Stimulated activated CD8-positive, alpha-beta memory T cell treated with anti-CD3 and anti-CD28 coated beads, Interleukin-2, amount 100 ng/mL, for 48 hours (primary cell): ENCODE data around the gene UBAC1.
"Not testable (repeated sequence)": the region's sequence is repeated elsewhere in the genome, so short reads cannot be mapped to it uniquely, and the experiment has no call there.

Experiments
- DNase-seq, 2 donors: peaks; one replicate each; pipeline ENCODE4 v3.0.0-alpha.2; 2020; ENCODE audit warnings: low read depth in 2 of 2

The UBAC1 gene

GRCh38 chr9:135960411-135961276, 529 bp downstream of the UBAC1 start:
- DNase-seq, result no peak

DNA sequence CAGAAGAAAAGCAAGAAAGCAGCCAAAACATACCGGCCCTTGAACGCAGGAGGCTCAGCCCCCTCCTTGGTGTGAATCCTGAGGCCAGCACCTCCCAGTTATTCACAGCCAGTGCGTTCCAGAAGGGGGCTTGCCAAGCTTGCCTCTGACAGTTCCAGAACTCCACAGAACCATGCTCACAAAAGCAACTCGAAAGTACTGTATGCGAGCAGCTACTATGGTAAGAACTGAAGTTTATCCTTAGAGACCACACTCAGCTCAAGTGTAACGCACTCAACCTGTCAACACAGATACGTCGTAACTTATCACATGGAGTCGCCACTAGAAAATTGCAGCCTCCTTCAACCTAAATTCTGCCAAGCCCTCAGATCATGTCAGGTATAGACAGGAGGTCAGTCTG, 1.4 kb downstream of the UBAC1 start:
- DNase-seq, result no peak

GRCh38 chr9:135958485-135958884, 2.7 kb downstream of the UBAC1 start:
- DNase-seq, result no peak

DNA sequence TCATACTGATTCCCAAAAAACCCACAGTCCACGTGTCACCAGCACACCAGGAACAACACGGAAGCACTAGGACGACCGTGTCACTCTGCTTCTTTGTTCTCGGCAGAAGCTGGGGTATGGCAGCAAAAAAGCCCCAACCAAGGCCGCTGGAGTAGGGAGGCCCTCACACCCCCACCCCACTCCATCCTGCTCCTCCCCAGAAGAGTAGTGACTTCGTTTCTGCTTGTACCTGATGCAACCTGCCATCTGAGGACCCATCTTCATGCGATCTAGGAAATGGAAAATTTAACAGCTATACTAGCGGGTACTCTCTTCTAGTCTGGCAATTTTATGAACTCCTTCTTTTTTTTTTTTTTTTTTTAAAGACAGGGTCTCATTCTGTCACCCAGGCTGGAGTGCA, 3.7 kb downstream of the UBAC1 start:
- DNase-seq, result no peak

- no peak for DNase-seq
These were observed 4.4 kb downstream of the UBAC1 start for GRCh38 chr9:135956802-135957174.

DNA sequence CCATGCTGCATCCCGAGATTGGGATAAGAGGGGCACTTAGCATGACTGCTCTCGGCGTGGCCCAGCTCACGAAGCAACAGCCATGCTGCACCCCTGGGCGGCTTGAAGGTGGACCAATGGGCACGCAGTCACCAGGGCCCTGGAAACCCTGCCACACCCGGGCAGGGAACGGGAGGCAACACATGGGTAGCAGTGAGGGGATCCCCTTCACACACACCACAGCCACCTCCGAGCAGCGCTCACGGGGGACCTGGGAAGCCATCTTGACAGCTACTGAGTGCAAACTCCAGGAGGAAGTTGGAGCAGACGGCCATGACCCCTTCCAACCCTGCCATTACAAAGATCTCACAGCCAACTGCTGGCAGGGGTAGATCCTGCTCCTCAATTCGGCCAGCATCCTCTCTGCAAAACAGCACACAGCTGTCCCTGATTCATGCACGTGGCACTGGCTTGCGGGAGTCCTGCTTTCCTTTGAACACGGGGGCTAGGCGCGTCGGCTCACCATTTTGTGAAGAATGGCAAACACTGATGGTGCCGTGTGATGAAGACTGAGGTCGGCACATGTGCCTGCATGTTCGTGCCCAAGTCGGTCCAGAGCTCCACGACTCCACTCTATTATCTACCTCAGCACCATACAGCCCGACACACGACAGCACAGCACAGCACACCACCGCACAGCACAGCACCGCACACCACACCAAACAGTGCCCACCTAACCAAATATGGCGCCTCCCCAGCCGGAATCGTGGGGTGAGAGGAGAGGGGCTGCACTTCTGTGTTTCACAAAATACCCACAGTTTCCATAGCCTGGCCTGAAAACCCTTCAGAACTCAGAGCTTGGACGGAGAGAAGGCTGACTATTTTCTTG, 5.0 kb downstream of the UBAC1 start:
- DNase-seq, result no peak

DNA sequence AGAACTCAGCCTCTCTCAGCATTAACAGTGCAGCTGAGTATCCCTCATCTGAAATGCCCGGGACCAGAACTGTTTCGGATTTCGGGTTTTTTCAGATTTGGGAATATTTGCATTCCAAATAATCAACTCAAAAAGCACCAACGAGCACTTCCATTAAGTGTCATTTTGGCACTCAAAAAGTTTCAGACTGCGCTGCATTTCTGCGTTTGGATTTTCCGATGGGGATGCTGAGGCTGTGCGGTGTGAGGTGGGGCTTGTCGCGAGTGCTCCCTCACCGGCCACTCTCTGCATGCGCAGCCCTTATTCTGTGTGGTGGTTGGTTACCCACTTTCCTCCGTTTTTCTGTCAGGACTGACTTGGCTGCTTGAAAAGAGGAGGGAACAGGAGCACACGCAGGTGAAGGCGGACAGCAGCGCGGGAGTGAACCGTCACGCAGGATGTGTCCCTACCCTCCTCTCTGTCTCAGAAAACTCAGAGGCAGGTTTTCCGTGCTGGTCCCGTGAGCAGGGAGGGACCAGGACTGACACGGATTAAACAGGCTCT, 8.4 kb downstream of the UBAC1 start:
- no peak for DNase-seq

DNA sequence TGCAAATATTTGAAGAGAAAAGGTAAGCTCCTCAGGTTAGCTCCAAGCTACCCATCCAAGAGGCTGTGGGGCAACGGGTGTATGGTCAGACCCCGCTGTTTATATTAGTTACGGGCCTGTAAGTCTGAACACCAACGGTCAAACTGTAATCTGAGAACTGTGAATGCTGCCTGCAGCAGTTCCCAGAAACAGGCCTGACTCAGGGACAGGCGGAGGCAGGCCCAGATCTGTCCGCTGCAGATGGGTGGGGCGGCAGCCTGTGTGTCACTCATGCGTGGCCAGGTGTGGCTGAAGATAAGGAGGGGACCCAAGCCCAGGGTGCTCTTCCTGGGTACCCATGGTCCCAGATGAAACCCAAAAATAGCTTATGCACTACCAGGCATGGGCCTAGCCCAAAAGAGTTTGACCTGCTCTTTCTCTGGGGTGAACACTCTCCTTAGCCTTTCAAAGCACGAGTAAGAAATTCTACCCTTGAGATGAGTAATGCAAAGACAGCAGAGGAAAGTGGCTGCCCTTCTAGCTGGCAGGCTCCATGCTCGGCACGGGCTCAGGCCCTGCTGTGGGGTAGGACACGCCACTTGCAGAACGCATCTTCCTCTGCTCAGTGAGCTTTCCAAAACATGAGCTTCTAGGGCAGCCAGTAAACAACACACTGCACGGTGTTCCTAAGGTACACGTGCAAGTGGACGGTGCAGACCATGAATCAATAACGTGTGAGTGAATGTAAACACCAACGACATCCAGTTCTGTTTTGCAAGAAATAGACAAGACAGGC, 9.1 kb downstream of the UBAC1 start:
- DNase-seq, result no peak

DNA sequence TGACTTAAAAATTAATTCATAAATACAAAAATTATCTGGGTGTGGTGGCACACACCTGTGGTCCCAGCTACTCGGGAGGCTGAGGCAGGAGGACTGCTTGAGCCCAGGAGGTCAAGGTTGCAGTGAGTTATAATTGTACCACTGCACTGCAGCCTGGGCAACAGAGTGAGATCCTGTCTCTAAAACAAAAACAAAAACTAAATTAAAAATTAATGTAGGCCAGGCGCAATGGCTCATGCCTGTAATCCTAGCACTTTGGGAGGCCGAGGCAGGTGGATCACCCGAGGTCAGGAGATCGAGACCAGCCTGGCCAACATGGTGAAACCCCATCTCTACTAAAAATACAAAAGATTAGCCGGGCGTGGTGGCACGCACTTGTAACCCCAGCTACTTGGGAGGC, 9.9 kb downstream of the UBAC1 start:
- DNase-seq, result not testable (repeated sequence)

- not testable (repeated sequence) for DNase-seq
These were observed 10.3 kb downstream of the UBAC1 start for GRCh38 chr9:135950841-135951240.

GRCh38 chr9:135950135-135950682, 11.0 kb downstream of the UBAC1 start:
- no peak for DNase-seq

GRCh38 chr9:135949501-135950134, 11.6 kb downstream of the UBAC1 start:
- no peak for DNase-seq

DNA sequence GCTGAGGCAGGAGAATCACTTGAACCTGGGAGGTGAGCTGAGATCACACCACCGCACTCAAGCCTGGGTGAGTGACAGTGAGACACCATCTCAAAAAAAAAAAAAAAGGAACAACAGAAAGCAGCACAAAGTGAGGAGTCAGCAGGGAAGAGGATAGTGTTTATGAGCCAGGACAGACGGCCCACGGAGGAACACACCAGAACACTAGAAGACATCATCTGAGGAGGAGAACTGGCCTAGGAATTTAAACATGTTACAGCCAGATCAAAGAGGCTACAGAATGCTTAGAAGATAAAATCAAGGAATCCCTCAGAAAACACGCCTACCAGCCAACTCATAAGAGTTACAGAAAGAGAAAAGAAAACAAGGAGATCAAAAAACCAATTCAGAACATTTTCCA, 12.2 kb downstream of the UBAC1 start:
- DNase-seq, result no peak

- DNase-seq, result no peak
These were observed 12.7 kb downstream of the UBAC1 start for GRCh38 chr9:135948446-135948845.

DNA sequence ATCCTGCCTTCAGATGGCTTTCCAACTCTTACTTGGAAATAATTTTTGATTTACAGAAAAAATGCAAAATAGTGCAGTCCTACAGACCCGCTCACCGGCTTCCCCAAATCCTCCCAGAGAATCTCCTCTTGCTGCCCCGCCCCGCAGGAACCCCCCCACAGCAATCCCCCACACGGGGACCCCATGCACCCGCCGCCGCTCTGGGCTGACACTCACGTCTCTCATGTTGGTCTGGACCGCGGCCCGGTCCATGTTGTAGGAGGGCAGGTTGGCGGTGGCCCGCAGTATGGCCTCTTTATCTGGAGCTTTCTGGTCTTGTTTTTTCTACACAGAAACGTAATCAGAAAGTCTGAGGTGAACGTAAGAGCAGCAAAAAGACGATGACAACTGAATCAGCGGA, 13.6 kb downstream of the UBAC1 start:
- no peak for DNase-seq

DNA sequence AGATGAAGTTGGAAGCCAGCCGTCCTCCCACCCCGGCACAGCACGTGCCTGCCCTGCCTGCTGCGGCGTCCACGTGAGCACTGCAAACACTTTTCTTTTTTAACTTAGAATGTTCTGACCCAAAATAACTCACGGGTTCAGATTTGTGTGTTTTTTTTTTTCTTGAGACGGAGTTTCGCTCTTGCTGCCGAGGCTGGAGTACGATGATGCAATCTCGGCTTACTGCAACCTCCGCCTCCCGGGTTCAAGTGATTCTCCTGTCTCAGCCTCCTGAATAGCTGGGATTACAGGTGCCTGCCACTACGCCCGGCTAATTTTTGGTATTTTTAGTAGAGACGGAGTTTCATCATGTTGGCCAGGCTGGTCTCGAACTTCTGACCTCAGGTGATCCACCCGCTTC, 14.1 kb downstream of the UBAC1 start:
- DNase-seq, result not testable (repeated sequence)

GRCh38 chr9:135946392-135946994, 14.7 kb downstream of the UBAC1 start:
- DNase-seq, result no peak

DNA sequence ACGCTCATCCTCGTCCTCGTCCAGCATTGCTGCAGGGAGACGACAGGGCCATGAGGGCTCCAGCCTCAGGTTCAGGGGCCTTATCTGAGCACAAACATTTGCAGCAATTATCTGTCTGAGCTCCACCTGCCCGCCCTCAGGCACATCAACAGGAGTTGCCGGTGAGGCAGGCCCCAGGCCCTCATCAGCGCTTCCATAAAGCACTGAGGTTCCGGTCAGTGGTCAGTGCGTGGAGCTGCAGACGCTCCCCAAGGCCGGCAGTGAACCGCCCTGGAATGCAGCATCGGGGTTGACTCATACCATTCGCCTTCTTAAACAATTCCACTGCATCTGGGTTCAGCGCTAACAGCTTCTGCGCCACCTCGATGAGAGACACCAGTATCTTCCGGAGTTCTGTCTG, 15.2 kb downstream of the UBAC1 start:
- DNase-seq, result no peak

DNA sequence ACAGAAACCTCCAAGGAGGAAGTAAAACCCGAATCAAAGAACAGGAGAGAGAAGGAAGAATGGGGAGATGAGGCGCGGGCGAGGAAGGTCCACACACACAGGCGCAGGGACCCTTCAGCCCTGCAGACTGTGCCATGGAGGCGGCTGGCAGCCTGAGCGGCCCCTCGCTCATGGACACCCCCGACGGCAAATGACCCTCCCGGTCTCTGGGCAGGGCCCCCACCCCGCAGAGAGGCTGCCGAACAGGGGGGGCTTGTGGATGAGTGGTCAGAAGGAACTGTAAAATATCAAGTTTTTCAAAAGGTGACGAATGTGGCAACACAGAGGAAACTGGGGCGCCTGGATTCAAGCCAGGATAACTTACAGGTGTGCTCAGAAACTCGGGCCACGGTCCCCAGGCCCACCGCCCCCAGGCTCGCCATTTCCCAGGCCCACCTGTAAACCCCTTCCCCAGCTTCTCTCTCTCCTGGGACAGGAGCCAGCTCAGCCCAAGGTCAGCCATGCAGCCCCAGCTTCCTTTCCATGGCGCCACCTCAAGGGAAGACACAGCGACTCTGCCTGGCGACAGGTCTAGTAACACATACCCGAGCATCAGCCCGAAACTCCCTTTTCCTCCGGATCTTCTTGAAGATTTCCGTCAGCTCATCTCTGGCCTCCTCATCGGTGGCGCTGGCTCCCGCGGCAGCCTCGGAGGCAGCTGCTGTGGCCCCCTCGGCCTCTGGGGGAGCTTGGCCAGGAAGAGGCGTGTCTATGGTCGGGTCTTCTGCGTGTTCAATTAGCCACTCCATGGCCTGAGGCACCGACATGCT, 16.5 kb downstream of the UBAC1 start:
- no peak for DNase-seq

DNA sequence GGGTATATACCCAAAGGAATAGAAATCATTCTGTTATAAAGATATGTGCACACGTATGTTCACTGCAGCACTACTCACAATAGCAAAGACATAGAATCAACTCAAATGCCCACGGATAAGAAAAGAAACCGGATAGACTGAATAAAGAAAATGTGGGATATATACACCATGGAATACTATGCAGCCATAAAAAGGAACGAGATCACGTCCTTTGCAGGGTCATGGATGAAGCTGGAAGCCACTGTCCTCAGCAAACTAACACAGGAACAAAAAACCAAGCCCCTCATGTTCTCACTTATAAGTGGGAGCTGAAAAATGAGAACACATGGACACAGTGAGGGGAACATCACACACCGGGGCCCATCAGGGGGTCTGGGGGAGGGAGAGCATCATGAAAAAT, 17.6 kb downstream of the UBAC1 start:
- not testable (repeated sequence) for DNase-seq
